NT2/D1 (cell line): ENCODE measurements around the gene SMC3.
A peak's percentile ranks its signal among the peaks of the same experiment; 100 is the strongest.

Experiments used
- DNase-seq: peaks from one replicate; pipeline ENCODE4 v3.0.0-alpha.2; 2011; ENCODE audit warnings: low read depth, low spot score
- H3K27me3 ChIP-seq: 2 replicates; pipeline ENCODE4 v1.6.0; 2011; ENCODE audit warnings: mild to moderate bottlenecking; ENCODE audit not compliant: insufficient read length, insufficient read depth
- H3K36me3 ChIP-seq: 2 replicates; pipeline ENCODE4 v1.6.1; 2011; ENCODE audit warnings: mild to moderate bottlenecking, low read length, mixed read lengths; ENCODE audit not compliant: insufficient read depth, insufficient read length
- H3K4me1 ChIP-seq: 2 replicates; pipeline ENCODE4 v1.5.1; 2011; ENCODE audit not compliant: insufficient read depth, insufficient read length
- H3K4me3 ChIP-seq: 2 replicates; pipeline ENCODE4 v1.5.1; 2011; ENCODE audit warnings: low read depth; ENCODE audit not compliant: insufficient read length
- H3K9ac ChIP-seq: 2 replicates; pipeline ENCODE4 v1.6.0; 2011; ENCODE audit warnings: low read depth; ENCODE audit not compliant: insufficient read length
- H3K9me3 ChIP-seq: 2 replicates; pipeline ENCODE4 v1.5.1; 2011; ENCODE audit warnings: mild to moderate bottlenecking, low read length; ENCODE audit not compliant: insufficient read depth
- SUZ12 ChIP-seq: IDR thresholded peaks from 2 replicates; pipeline ENCODE4 v1.6.1; 2011; ENCODE audit not compliant: insufficient read length, insufficient read depth; ENCODE audit errors: extremely low read depth
- YY1 ChIP-seq: IDR thresholded peaks from 2 replicates; pipeline ENCODE4 v1.6.1; 2011; ENCODE audit not compliant: insufficient read length, insufficient read depth
- ZNF274 ChIP-seq: IDR thresholded peaks from 2 replicates; pipeline ENCODE4 v1.6.1; 2011; ENCODE audit warnings: mild to moderate bottlenecking, low read depth, low read length

Gene SMC3

GRCh38 chr10:110567201-110568054 lies at the start of gene SMC3:
Gene SMC3, plus strand, starts transcription at chr10:110567695. Its CDS starts 122 bp downstream, at chr10:110567817.
- DNase-seq, result peak; percentile 92
- Histone ChIP-seq H3K4me3 (peak within 1 kb of the TSS; percentile 72), H3K4me1 (no peaks in the 10 kb centered on the region), H3K36me3 (peaks cover 21% of the 10 kb centered on the region), H3K9me3 (no peaks in the 10 kb centered on the region), H3K9ac (peak within 1 kb of the TSS; percentile 74), H3K27me3 (no peaks in the 10 kb centered on the region)
- peak; percentile 76 for TF ChIP-seq YY1
- TF ChIP-seq SUZ12, result no peak
- TF ChIP-seq ZNF274, result no peak

- Histone ChIP-seq H3K4me1 (no peaks in the 10 kb centered on the region), H3K4me3 (no peak overlapping the region), H3K36me3 (no peaks in the 10 kb centered on the region), H3K9ac (no peak overlapping the region), H3K27me3 (no peaks in the 10 kb centered on the region), H3K9me3 (no peaks in the 10 kb centered on the region)
- no peak for DNase-seq
- TF ChIP-seq ZNF274 (no peak), YY1 (no peak), SUZ12 (no peak)
Observed at GRCh38 chr10:110522365-110522988, 45.0 kb upstream of the SMC3 start.

GRCh38 chr10:110523736-110524135 lies 43.8 kb upstream of the SMC3 start:
- H3K4me1 ChIP-seq, result peaks cover 4% of the 10 kb centered on the region
- DNase-seq, result no peak
- no peak overlapping the region for H3K9ac ChIP-seq
- H3K9me3 ChIP-seq, result no peaks in the 10 kb centered on the region
- no peak overlapping the region for H3K4me3 ChIP-seq
- H3K36me3 ChIP-seq, result no peaks in the 10 kb centered on the region
- H3K27me3 ChIP-seq, result no peaks in the 10 kb centered on the region
- TF ChIP-seq YY1 (no peak), SUZ12 (no peak), ZNF274 (no peak)

GRCh38 chr10:110524179-110524858 lies 43.2 kb upstream of the SMC3 start:
- Histone ChIP-seq H3K36me3 (no peaks in the 10 kb centered on the region), H3K9ac (no peak overlapping the region), H3K9me3 (no peaks in the 10 kb centered on the region), H3K4me3 (no peak overlapping the region), H3K27me3 (no peaks in the 10 kb centered on the region), H3K4me1 (peaks cover 4% of the 10 kb centered on the region)
- no peak for DNase-seq
- no peak for TF ChIP-seq SUZ12
- TF ChIP-seq ZNF274, result no peak
- no peak for TF ChIP-seq YY1

GRCh38 chr10:110524859-110525232 lies 42.6 kb upstream of the SMC3 start:
- H3K9ac ChIP-seq, result no peak overlapping the region
- H3K27me3 ChIP-seq, result no peaks in the 10 kb centered on the region
- no peaks in the 10 kb centered on the region for H3K36me3 ChIP-seq
- TF ChIP-seq SUZ12 (no peak), ZNF274 (no peak), YY1 (no peak)
- DNase-seq, result no peak
- no peaks in the 10 kb centered on the region for H3K9me3 ChIP-seq
- H3K4me3 ChIP-seq, result no peak overlapping the region
- H3K4me1 ChIP-seq, result peaks cover 6% of the 10 kb centered on the region

GRCh38 chr10:110525349-110526260 lies 41.9 kb upstream of the SMC3 start:
- no peaks in the 10 kb centered on the region for H3K36me3 ChIP-seq
- H3K9ac ChIP-seq, result no peak overlapping the region
- no peaks in the 10 kb centered on the region for H3K9me3 ChIP-seq
- no peak overlapping the region for H3K4me3 ChIP-seq
- no peak for TF ChIP-seq ZNF274
- no peak for TF ChIP-seq YY1
- TF ChIP-seq SUZ12, result no peak
- H3K27me3 ChIP-seq, result no peaks in the 10 kb centered on the region
- H3K4me1 ChIP-seq, result peaks cover 6% of the 10 kb centered on the region
- no peak for DNase-seq
